ENCODE results near the gene PRPF38B. TPM values are rescaled to one million over a fixed set of nuclear protein-coding genes. Genes with fewer than 3 reads are reported as not detected.
"Not testable (repeated sequence)": the region's sequence is repeated elsewhere in the genome, so short reads cannot be mapped to it uniquely, and the experiment has no call there.

The PRPF38B gene
- 13.7 and 15.2 TPM in 2 replicates for total RNA-seq (2014; rRNA removed; shearing (Covaris generic))

GRCh38 chr1:108691942-108692723 lies at the start of gene PRPF38B:
Gene PRPF38B, plus strand, starts transcription at chr1:108692310. Its CDS starts 282 bp downstream, at chr1:108692592.
- peak; percentile 85 for DNase-seq (ENCODE audit: low spot score)

- DNase-seq (ENCODE audit: low spot score) = peak; percentile 67
These were observed 48.4 kb upstream of the PRPF38B start for GRCh38 chr1:108643492-108644335.

GRCh38 chr1:108644984-108645383 lies 47.1 kb upstream of the PRPF38B start:
- no peak for DNase-seq (ENCODE audit: low spot score)

GRCh38 chr1:108645564-108646184 lies 46.4 kb upstream of the PRPF38B start:
- no peak for DNase-seq (ENCODE audit: low spot score)

GRCh38 chr1:108646265-108646647 lies 45.9 kb upstream of the PRPF38B start:
- DNase-seq (ENCODE audit: low spot score) = no peak

GRCh38 chr1:108646648-108647269 lies 45.4 kb upstream of the PRPF38B start:
- DNase-seq (ENCODE audit: low spot score) = peak; percentile 16

- no peak for DNase-seq (ENCODE audit: low spot score)
These were observed 38.5 kb upstream of the PRPF38B start for GRCh38 chr1:108653431-108654105.

- DNase-seq (ENCODE audit: low spot score) = no peak
These were observed 34.6 kb upstream of the PRPF38B start for GRCh38 chr1:108657356-108658080.

- DNase-seq (ENCODE audit: low spot score) = no peak
These were observed 31.0 kb upstream of the PRPF38B start, which contains the start of gene HENMT1 for GRCh38 chr1:108661030-108661609. Gene HENMT1, minus strand, starts transcription at chr1:108661093. Its CDS starts 1,209 bp downstream, at chr1:108659884.

GRCh38 chr1:108663074-108663473 lies 29.0 kb upstream of the PRPF38B start:
- no peak for DNase-seq (ENCODE audit: low spot score)

- no peak for DNase-seq (ENCODE audit: low spot score)
These were observed 27.6 kb upstream of the PRPF38B start for GRCh38 chr1:108664481-108664880.

GRCh38 chr1:108665067-108665466 lies 27.0 kb upstream of the PRPF38B start:
- DNase-seq (ENCODE audit: low spot score) = no peak

- DNase-seq (ENCODE audit: low spot score) = no peak
These were observed 26.3 kb upstream of the PRPF38B start for GRCh38 chr1:108665771-108666170.

- not testable (repeated sequence) for DNase-seq (ENCODE audit: low spot score)
These were observed 24.7 kb upstream of the PRPF38B start for GRCh38 chr1:108667422-108667821.

GRCh38 chr1:108668777-108669176 lies 23.3 kb upstream of the PRPF38B start:
- no peak for DNase-seq (ENCODE audit: low spot score)

- no peak for DNase-seq (ENCODE audit: low spot score)
These were observed 22.4 kb upstream of the PRPF38B start for GRCh38 chr1:108669679-108670078.

- DNase-seq (ENCODE audit: low spot score) = no peak
These were observed 21.9 kb upstream of the PRPF38B start for GRCh38 chr1:108670131-108670773.

- DNase-seq (ENCODE audit: low spot score) = no peak
These were observed 21.0 kb upstream of the PRPF38B start for GRCh38 chr1:108671143-108671542.

- no peak for DNase-seq (ENCODE audit: low spot score)
These were observed 13.4 kb upstream of the PRPF38B start for GRCh38 chr1:108678706-108679105.

Measured in A172 (cell line).